ENCODE data around the gene CDH4. TPM values are rescaled to one million over a fixed set of nuclear protein-coding genes. Genes with fewer than 3 reads are reported as not detected.

Gene CDH4
- total RNA-seq, 2 experiments from 2014 or later: not detected

- Histone ChIP-seq H3K4me2 (ENCODE audit: low read length) (no peak overlapping the region), H3K27ac (ENCODE audit: low read depth, low read length, poor library complexity, severe bottlenecking) (no peak overlapping the region), H4K20me1 (ENCODE audit: insufficient read depth, low read length) (no peaks in the 10 kb centered on the region), H3K9me2 (ENCODE audit: insufficient read depth, low read length) (no peaks in the 10 kb centered on the region), H2AFZ (ENCODE audit: low read length) (no peak overlapping the region), H3K36me3 (ENCODE audit: insufficient read depth, low read length) (no peaks in the 10 kb centered on the region), H3K9me3 (ENCODE audit: low read length) (no peaks in the 10 kb centered on the region), H3K79me2 (ENCODE audit: insufficient read depth, low read depth, low read length) (no peaks in the 10 kb centered on the region), H3K4me3 (ENCODE audit: low read depth, low read length, poor library complexity, severe bottlenecking) (no peak overlapping the region), H3K4me1 (ENCODE audit: insufficient read depth, low read length, poor library complexity, severe bottlenecking) (no peaks in the 10 kb centered on the region)
- ChIA-PET POLR2A (interaction anchor here (0.6 kb wide), 1 partner anchor 19 kb away, joined by 4 read pairs; no protein-coding TSS in a partner anchor), CTCF (ENCODE audit: unreplicated experiment) (no interaction called here)
- TF ChIP-seq EZH2phosphoT487 (IDR thresholded peaks at IDR 0.05; ENCODE audit: borderline replicate concordance, low read depth, low read length) (no peak), CTCF (conservative IDR thresholded peaks at IDR 0.05; ENCODE audit: low read length) (no peak)
- no TSS peak for BruUV-seq (replicated peaks)
- no peak for DNase-seq (ENCODE audit: low spot score)
- intact Hi-C loops (cut with micrococcal nuclease; ENCODE audit: unreplicated experiment): no loop called here
These were observed 18.5 kb upstream of the CDH4 start for GRCh38 chr20:61233590-61233989.

- intact Hi-C loops (cut with micrococcal nuclease; ENCODE audit: unreplicated experiment): no loop called here
These were observed 17.7 kb upstream of the CDH4 start for GRCh38 chr20:61234224-61234890.

More at GRCh38 chr20:61234224-61234890, 17.7 kb upstream of the CDH4 start:
- Histone ChIP-seq H3K36me3 (ENCODE audit: insufficient read depth, low read length) (no peaks in the 10 kb centered on the region), H3K27ac (ENCODE audit: low read depth, low read length, poor library complexity, severe bottlenecking) (no peak overlapping the region), H4K20me1 (ENCODE audit: insufficient read depth, low read length) (no peaks in the 10 kb centered on the region), H3K79me2 (ENCODE audit: insufficient read depth, low read depth, low read length) (no peaks in the 10 kb centered on the region), H3K4me1 (ENCODE audit: insufficient read depth, low read length, poor library complexity, severe bottlenecking) (no peaks in the 10 kb centered on the region), H3K9me2 (ENCODE audit: insufficient read depth, low read length) (no peaks in the 10 kb centered on the region), H3K4me2 (ENCODE audit: low read length) (no peak overlapping the region), H2AFZ (ENCODE audit: low read length) (no peak overlapping the region), H3K9me3 (ENCODE audit: low read length) (no peaks in the 10 kb centered on the region), H3K4me3 (ENCODE audit: low read depth, low read length, poor library complexity, severe bottlenecking) (no peak overlapping the region)
- no peak for DNase-seq (ENCODE audit: low spot score)
- ChIA-PET POLR2A (no interaction called here), CTCF (ENCODE audit: unreplicated experiment) (no interaction called here)
- no peak for TF ChIP-seq CTCF (conservative IDR thresholded peaks at IDR 0.05; ENCODE audit: low read length)
- no peak for TF ChIP-seq EZH2phosphoT487 (IDR thresholded peaks at IDR 0.05; ENCODE audit: borderline replicate concordance, low read depth, low read length)
- BruUV-seq (replicated peaks): no TSS peak

Measured in OCI-LY7 (cell line).